ENCODE measurements around the gene AUTS2.

Gene AUTS2

DNA sequence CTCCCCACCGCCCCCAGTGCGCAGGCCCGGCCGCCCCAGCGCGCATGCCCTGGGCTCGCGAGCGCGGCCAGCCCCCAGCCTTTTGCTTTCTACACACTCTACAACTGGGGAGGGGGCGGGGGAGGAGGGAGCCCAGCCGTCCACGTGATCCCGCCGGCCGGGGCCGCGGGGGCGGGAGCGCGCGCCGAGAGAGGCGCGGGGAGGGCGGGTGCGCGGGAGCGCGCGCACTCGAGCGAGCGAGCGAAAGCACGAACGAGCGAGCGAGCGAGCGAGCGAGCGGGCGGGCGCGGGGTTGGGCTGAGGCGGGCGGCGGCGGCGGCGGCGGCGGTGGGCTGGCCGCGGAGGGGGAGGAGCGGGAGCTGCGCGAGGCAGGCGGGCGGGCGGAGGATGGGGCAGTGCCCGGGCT, at the start of gene AUTS2:
Gene AUTS2, plus strand, starts transcription at position 395 of the 406 bp plus-strand sequence. CDS start 1,179 bp downstream, outside the sequence.
- no peak for DNase-seq (ENCODE audit: low read depth)

- DNase-seq (ENCODE audit: low read depth): no peak
These were observed 47.3 kb upstream of the AUTS2 start for GRCh38 chr7:69550991-69551390.

GRCh38 chr7:69553190-69553589, 45.1 kb upstream of the AUTS2 start:
- no peak for DNase-seq (ENCODE audit: low read depth)

GRCh38 chr7:69561266-69561960, 36.9 kb upstream of the AUTS2 start:
- DNase-seq (ENCODE audit: low read depth): no peak

GRCh38 chr7:69564454-69565417, 33.5 kb upstream of the AUTS2 start:
- no peak for DNase-seq (ENCODE audit: low read depth)

DNA sequence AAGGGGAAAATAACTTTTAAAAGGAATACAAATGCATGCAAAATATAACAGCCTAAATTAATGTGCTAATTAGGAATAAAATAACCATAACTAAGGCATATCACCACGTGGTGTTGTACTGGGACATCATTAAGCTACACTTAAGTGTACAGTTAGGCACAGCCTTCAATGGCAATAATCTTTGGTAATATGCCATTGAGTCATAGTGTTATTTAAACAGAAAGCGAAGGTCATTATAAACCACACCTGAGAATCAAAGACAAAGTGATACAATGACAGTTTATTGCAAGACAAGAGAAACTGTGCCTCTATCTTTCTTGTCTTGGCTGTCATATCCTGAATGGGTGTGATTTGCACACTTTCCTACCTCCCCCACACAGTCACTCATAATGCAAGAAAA, 30.5 kb upstream of the AUTS2 start:
- DNase-seq (ENCODE audit: low read depth): no peak

DNA sequence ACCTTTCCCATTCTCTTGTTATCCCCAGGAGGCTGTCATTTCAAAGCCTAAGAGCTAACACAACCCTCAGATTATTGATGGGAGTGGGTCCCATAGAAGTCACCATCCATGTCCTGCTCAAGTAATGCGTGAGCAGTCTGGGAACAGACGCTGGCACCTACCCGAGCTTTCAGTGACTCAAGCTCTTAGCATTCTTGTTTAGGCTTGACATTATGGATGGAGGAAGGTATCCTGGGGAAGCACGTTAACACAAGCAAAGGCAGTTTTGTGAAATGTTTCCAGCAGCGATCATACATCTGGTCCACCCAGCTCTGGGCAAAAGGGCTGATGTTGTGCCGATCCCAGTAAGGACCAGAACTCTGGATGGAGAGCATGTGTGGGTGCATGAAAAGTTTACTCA, 30.0 kb upstream of the AUTS2 start:
- no peak for DNase-seq (ENCODE audit: low read depth)

- no peak for DNase-seq (ENCODE audit: low read depth)
These were observed 22.6 kb upstream of the AUTS2 start for GRCh38 chr7:69575651-69576050.

DNA sequence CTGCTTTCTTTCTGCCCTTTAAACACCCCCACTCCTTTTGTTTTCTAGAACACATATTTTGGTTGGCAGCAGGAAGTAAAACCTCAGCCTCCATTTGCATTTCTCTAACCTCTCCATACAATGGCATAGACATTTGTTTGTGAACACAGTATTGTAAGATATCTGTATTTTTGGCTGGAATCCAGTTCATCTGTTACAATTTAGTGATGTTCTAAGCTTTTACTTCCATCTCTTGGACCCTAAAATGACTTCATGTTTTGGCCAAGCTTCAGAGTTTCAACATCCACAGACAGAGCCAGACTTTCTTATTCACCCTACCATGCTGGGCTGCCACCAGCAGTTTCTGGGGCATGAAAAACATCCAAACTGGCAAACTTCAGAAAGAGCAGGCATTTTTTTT, 21.1 kb upstream of the AUTS2 start:
- DNase-seq (ENCODE audit: low read depth): no peak

DNA sequence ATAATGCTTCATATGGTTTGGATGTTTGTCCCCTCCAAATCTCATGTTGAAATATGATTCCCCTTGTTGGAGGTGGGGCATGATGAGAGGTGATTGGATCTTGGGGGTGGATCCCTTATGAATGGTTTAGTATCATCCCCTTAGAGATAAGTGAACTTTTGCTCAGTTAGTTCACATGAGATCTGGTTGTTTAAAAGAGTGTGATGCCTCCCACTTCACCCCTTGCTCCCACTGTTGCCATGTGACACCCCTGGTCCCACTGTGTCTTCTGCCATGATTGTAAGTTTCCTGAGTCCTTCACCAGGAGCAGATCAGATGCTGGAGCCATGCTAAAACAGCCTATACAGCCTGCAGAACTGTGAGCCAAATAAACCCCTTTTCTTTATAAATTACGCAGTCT, 13.1 kb upstream of the AUTS2 start:
- DNase-seq (ENCODE audit: low read depth): no peak

- no peak for DNase-seq (ENCODE audit: low read depth)
These were observed 12.0 kb upstream of the AUTS2 start for GRCh38 chr7:69586321-69586720.

DNA sequence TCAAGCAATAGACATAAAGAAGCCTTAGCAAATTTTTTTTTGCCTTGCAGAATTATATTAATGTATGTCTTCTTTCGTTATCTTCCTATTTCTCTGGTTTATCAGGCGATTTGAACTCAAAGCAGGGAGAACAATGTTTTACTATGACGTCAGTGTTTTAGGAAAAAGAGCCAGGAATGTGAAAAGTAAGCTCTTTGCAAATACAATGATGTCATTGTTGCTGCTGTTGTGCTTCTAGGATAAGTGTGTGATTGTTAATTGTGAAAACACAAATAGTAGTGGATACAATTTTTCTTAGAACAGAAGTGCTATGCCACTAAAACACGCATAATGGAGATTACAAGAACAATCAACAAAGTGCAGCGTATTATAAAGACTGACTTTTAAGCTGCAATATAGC, 9.5 kb upstream of the AUTS2 start:
- no peak for DNase-seq (ENCODE audit: low read depth)

- DNase-seq (ENCODE audit: low read depth): no peak
These were observed 6.5 kb upstream of the AUTS2 start for GRCh38 chr7:69591805-69592204.

GRCh38 chr7:69593511-69593910, 4.8 kb upstream of the AUTS2 start:
- no peak for DNase-seq (ENCODE audit: low read depth)

DNA sequence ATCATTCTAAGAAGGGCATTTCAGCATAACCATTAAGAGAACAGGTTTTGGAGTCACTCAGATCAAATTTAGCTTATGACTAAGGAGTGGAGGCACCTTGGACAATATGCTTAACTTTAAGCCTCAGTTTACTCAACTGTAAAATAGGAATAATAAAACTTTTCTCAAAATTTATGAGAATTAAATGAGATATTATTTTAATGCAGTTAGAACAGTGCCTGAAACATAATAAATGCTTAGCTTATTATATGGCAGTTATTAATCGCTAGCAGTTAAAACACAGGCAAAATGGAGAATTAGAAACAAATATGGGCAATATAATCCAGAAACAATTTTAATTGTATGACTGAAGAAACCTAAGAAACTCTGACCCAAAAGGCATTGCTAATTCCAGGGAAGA, 2.9 kb upstream of the AUTS2 start:
- no peak for DNase-seq (ENCODE audit: low read depth)

DNA sequence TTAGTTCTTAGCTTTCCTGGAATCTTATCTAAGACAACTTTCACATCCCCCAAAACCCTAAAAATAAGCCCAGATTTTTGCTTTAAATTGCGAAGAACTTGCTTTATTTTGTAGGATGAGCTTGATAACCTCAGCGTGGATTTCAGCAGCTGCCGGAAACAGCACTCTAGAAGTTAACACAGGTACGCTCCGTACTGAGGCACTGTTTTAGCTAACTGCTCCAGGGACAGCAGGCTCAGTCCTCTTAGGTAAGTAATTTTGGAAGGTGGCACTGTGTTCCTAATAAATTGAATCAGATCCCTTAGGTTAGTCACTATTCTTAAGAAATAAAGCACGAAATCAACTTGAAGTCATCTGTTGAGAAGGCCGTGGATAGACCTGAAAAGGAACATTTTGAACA, 2.2 kb upstream of the AUTS2 start:
- DNase-seq (ENCODE audit: low read depth): no peak

DNA sequence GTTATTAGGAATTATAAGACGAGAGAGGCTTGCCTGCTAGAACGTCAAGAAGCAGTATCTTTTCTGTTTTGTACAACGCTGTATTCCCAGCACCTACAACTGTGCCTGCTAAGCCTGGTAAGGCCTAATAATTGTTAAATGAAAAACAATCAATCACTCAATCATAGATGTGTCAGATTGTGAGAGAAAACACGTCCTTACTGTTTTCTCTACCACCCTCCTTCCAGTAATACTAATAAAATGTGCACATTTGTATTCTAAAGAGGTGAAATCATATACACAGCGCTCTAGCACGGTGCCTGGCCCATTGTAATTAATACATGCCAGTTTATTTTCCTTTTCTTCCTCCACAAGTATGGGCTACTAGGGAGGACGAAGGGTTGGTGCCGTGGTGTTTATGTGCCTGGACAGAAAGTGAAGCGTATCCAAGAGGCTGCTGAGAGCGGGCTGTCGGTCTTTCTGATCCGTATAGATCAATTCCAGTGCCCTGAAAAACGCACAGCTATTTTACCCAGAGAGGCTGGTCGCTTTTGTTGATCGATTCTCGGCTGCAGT, 1.5 kb upstream of the AUTS2 start:
- no peak for DNase-seq (ENCODE audit: low read depth)

- no peak for DNase-seq (ENCODE audit: low read depth)
These were observed 798 bp upstream of the AUTS2 start for GRCh38 chr7:69597278-69598076.

DNA sequence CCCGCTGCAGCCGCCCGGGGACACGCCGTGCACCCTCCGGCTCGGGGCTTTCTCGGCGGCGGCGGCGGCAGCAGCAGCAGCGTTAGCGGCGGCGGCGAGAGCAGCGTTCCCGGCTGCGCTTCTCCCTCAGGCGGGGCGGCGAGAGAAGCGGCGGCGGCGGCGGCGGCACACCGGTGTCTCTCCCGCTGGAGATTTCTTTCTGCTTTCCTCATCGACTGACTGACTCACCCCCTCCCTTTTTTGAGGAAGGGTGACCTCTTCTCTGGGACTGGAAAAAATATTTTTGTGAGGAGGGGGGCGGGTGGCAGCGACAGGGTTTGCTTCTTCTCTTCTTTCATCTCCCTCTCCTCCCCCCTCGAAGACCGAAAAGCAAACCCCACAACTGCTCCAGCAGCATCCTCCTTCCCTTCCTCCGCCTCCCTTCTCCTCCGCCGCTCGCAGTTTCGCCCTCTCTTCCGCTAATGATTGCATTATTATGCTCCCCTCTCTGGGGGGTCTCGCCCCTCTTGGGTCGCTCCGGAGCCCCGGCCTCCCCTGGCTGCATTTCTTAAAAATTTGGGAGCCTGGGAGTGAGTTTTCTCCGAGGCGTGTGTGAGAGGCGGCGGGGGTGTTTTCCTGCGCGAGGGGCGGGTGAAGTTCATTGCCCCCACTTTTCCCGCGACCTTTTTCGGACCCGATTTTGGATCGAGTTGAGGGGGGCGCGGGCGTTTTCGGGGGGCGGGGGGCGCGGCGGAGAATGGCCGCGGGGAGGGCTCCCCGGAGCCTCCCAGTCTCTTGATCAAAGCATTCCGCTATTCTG, 411 bp downstream of the AUTS2 start:
- peak; percentile 5 for DNase-seq (ENCODE audit: low read depth)

DNA sequence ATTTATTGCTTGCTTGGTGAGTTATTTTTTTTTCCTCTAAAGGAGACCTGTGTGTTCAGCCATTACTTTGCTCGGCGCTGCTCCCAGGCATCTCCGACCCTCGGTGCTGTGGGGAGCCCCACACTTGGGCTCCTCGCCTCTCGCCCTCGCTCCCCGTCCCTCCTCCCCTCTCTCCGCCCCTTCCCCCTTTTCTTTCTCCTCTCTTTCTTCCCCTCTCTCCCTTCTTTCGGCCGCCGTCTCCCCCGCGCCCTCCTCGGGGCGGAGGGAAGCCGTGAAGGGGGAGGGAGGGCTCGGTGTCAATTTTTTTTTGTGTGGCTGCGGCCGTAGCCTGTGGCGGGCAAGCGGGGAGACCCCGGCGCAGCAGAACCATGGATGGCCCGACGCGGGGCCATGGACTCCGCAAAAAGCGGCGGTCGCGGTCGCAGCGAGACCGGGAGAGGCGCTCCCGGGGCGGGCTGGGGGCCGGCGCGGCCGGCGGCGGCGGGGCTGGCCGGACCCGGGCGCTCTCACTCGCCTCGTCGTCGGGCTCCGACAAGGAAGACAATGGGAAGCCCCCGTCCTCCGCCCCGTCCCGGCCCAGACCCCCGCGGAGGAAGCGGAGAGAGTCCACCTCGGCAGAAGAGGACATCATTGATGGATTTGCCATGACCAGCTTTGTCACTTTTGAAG, 1.1 kb downstream of the AUTS2 start:
- no peak for DNase-seq (ENCODE audit: low read depth)

Data from ELR (cell line).